Suprapubic skin (tissue), 4 donors: Measurements from ENCODE around the gene KRT9. TPM values are rescaled to one million over a fixed set of nuclear protein-coding genes. Genes with fewer than 3 reads are reported as not detected.

ENCODE experiments used
- DNase-seq, 2 donors: peaks; one replicate each; pipeline ENCODE4 v3.0.0-alpha.2; 2019; ENCODE audit warnings: low spot score in 2 of 2
- H3K27ac ChIP-seq: fragments of 200-600 bp; sonication (generic); one replicate; pipeline ENCODE4 v1.5.1; 2019
- H3K27me3 ChIP-seq: fragments of 200-600 bp; sonication (generic); one replicate; pipeline ENCODE4 v1.5.1; 2019
- H3K36me3 ChIP-seq: fragments of 200-600 bp; sonication (generic); one replicate; pipeline ENCODE4 v1.5.1; 2019
- H3K4me1 ChIP-seq: fragments of 200-600 bp; sonication (generic); one replicate; pipeline ENCODE4 v1.5.1; 2019
- H3K4me3 ChIP-seq: fragments of 200-600 bp; sonication (generic); one replicate; pipeline ENCODE4 v1.5.1; 2019; ENCODE audit warnings: mild to moderate bottlenecking
- H3K9me3 ChIP-seq: fragments of 200-600 bp; sonication (generic); one replicate; pipeline ENCODE4 v1.5.1; 2019
- EP300 ChIP-seq: sonication (generic); formaldehyde crosslinking; IDR thresholded peaks from one replicate; pipeline ENCODE4 v1.6.1; 2017; ENCODE audit warnings: antibody characterized with exemption
- POLR2A ChIP-seq, 2 donors: fragments of 450-650 bp; IDR thresholded peaks; one replicate each; pipeline ENCODE4 v1.6.1; 2017; ENCODE audit warnings: antibody characterized with exemption in 2 of 2, mild to moderate bottlenecking in 2 of 2, moderate library complexity in 2 of 2
- POLR2AphosphoS5 ChIP-seq, 3 donors: sonication (generic); formaldehyde crosslinking; IDR thresholded peaks; one replicate each; pipeline ENCODE4 v1.6.1; 2017; ENCODE audit warnings: antibody characterized with exemption in 3 of 3
- WGBS: methylation state at CpG from one replicate; pipeline ENCODE4 v1.1.5; 2018; 5-methylcytosine and 5-hydroxymethylcytosine counted together
- total RNA-seq, 4 donors: library from RNA; depleted of rRNA; stranded (reverse); fragments of >200 nt; gene quantifications; one replicate each; pipeline ENCODE4 v1.1.0, GENCODE V29; 2016
- TF ChIP-seq, protein P1 (sequence below), 2 donors: fragments of 200-600 bp in 1 of 2; fragments of 450-650 bp in 1 of 2; sonication (generic) in 1 of 2; IDR thresholded peaks; one replicate each; pipeline ENCODE4 v1.5.1; 2016 to 2019; ENCODE audit warnings: antibody characterized with exemption in 2 of 2, mild to moderate bottlenecking in 1 of 2, moderate library complexity in 1 of 2

KRT9 gene
- total RNA-seq, 4 donors from 2014 or later, result 0.68 to 1.6 (median 0.82) TPM

DNA sequence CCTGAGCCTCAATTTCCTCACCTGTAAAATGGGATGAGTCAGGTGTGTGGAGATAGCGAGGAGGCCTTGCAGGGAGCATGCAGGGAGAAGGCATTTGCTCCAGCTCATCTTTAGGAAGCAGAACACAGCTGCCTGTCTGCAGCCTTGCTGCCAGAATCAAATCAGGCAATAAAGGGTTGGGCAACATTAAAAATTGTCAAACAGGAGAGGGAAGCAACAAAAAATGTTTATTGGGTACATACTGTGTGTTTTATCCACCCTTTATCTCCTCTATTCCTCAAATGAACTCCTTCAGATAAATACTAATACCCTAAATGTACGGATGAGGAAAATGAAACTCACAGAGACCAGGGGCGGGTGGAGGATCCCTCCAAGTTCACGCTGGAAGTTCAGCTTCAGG is 28.5 kb upstream of the KRT9 start:
- Histone ChIP-seq H3K4me1 (no peaks in the 10 kb centered on the region), H3K27ac (no peak overlapping the region), H3K27me3 (peaks cover under 1% of the 10 kb centered on the region), H3K4me3 (no peak overlapping the region), H3K9me3 (no peaks in the 10 kb centered on the region), H3K36me3 (no peaks in the 10 kb centered on the region)
- WGBS, result 75% methylated on average over 4 of the region's 4 CpGs
- TF ChIP-seq EP300 (no peak), POLR2AphosphoS5 (IDR thresholded peaks at IDR 0.05) (no peak), POLR2A (IDR thresholded peaks at IDR 0.05) (no peak)
- TF ChIP-seq, protein P1, sequence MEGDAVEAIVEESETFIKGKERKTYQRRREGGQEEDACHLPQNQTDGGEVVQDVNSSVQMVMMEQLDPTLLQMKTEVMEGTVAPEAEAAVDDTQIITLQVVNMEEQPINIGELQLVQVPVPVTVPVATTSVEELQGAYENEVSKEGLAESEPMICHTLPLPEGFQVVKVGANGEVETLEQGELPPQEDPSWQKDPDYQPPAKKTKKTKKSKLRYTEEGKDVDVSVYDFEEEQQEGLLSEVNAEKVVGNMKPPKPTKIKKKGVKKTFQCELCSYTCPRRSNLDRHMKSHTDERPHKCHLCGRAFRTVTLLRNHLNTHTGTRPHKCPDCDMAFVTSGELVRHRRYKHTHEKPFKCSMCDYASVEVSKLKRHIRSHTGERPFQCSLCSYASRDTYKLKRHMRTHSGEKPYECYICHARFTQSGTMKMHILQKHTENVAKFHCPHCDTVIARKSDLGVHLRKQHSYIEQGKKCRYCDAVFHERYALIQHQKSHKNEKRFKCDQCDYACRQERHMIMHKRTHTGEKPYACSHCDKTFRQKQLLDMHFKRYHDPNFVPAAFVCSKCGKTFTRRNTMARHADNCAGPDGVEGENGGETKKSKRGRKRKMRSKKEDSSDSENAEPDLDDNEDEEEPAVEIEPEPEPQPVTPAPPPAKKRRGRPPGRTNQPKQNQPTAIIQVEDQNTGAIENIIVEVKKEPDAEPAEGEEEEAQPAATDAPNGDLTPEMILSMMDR (IDR thresholded peaks at IDR 0.05), result no peak
- no peak for DNase-seq

- TF ChIP-seq POLR2AphosphoS5 (IDR thresholded peaks at IDR 0.05) (no peak), POLR2A (IDR thresholded peaks at IDR 0.05) (no peak), EP300 (no peak)
- TF ChIP-seq, protein P1 (IDR thresholded peaks at IDR 0.05), result no peak
- no peaks in the 10 kb centered on the region for H3K36me3 ChIP-seq
- H3K9me3 ChIP-seq, result no peaks in the 10 kb centered on the region
- 82% methylated on average over 1 of the region's 1 CpG for WGBS
- no peaks in the 10 kb centered on the region for H3K4me1 ChIP-seq
- no peak for DNase-seq
- H3K4me3 ChIP-seq, result no peak overlapping the region
- H3K27ac ChIP-seq, result no peak overlapping the region
- peaks cover 7% of the 10 kb centered on the region for H3K27me3 ChIP-seq
Observed at GRCh38 chr17:41599680-41600079, 27.8 kb upstream of the KRT9 start.

- DNase-seq, result no peak
- no peak overlapping the region for H3K4me3 ChIP-seq
- peaks cover 11% of the 10 kb centered on the region for H3K4me1 ChIP-seq
- 58% methylated on average over 8 of the region's 8 CpGs for WGBS
- TF ChIP-seq POLR2AphosphoS5 (IDR thresholded peaks at IDR 0.05) (no peak), POLR2A (IDR thresholded peaks at IDR 0.05) (no peak)
- TF ChIP-seq, protein P1 (IDR thresholded peaks at IDR 0.05), result no peak
- no peaks in the 10 kb centered on the region for H3K36me3 ChIP-seq
- H3K9me3 ChIP-seq, result no peaks in the 10 kb centered on the region
- H3K27ac ChIP-seq, result no peak overlapping the region
- peaks cover 12% of the 10 kb centered on the region for H3K27me3 ChIP-seq
Observed at GRCh38 chr17:41595585-41595984, 23.7 kb upstream of the KRT9 start.

DNA sequence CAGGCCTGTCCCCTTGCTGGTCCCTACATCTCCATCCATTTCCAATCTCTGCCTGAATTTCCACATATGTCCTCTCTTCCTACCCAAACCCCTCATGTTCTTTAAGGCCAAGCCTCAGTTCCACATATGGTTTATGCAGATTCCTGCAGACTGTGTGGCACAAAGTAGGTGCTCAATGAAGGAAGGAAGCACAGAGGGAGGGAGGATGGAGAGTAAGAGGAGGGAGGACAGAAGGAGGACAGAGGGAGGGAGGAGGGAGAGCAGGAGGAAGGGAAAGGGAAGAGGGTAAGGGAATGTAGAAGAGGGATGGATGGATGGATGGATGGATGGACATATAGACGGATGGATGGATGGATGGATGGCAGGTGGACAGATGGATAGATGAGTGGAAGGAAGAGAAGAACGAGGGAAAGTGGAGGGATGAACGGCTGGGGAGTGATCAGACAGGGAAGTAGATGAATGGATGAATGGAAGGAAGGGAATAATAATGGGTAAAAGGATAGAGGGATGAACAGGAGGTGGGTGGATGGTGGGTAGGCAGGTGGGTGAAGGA is 22.6 kb upstream of the KRT9 start:
- Histone ChIP-seq H3K9me3 (no peaks in the 10 kb centered on the region), H3K4me3 (no peak overlapping the region), H3K27me3 (peaks cover 12% of the 10 kb centered on the region), H3K27ac (no peak overlapping the region), H3K4me1 (peaks cover 14% of the 10 kb centered on the region), H3K36me3 (no peaks in the 10 kb centered on the region)
- TF ChIP-seq, protein P1 (IDR thresholded peaks at IDR 0.05), result no peak
- TF ChIP-seq POLR2AphosphoS5 (IDR thresholded peaks at IDR 0.05) (no peak), EP300 (no peak), POLR2A (IDR thresholded peaks at IDR 0.05) (no peak)
- WGBS, result 84% methylated on average over 3 of the region's 3 CpGs
- DNase-seq, result no peak

GRCh38 chr17:41593306-41593981 is 21.6 kb upstream of the KRT9 start:
- Histone ChIP-seq H3K27ac (no peak overlapping the region), H3K9me3 (no peaks in the 10 kb centered on the region), H3K27me3 (peaks cover 12% of the 10 kb centered on the region), H3K4me3 (no peak overlapping the region), H3K36me3 (no peaks in the 10 kb centered on the region), H3K4me1 (peaks cover 21% of the 10 kb centered on the region)
- TF ChIP-seq EP300, result no peak
- TF ChIP-seq POLR2A (IDR thresholded peaks at IDR 0.05), result no peak
- no peak for TF ChIP-seq POLR2AphosphoS5 (IDR thresholded peaks at IDR 0.05)
- TF ChIP-seq, protein P1 (IDR thresholded peaks at IDR 0.05), result no peak
- WGBS, result 63% methylated on average over 3 of the region's 8 CpGs
- DNase-seq, result no peak
